HG03575 (cell line): ENCODE data around the gene HCFC2.

Experiments used
- ATAC-seq: cut with Tn5 transposase; IDR thresholded peaks from one replicate; pipeline ENCODE4 v1.9.1; 2021; ENCODE audit not compliant: unreplicated experiment, insufficient number of reproducible peaks, low FRiP score; ENCODE audit errors: extremely low read depth

Gene HCFC2

DNA sequence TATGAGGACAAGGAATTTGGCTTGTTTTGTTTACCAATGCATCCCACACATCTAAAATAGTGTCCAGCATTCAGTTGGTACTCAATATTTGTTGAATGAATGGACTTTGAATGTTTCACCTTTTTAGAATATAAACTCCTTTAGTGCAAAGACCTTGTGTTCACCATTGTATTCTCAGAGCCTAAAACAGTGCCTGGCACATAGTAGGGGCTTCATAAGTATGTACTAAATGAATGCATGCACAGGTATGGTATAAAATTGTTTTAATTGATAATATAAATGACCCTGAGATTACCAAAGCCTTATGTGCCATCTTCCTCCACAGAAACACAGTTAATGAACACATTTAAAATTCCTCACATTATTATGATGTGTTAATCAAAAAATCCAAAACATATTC is 78.7 kb downstream of the HCFC2 start:
- no peak for ATAC-seq

DNA sequence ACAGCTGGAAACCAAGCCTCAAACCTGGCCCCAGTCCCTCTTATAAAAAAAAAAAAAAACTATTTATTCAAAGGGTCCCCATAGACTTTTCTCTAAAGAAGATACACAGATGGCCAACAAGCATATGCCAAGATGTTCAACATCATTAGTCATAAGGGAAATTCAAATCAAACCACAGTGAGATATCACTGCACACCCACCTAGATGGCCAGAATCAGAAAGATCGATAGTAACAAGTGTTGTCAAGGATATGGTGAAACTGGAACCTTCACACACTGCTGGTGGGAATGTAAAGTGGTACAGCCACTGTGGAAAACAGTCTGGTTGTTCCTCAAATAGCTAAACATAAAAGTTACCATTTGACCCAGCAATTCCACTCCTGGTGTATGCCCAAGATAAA is 79.6 kb downstream of the HCFC2 start:
- ATAC-seq = no peak

DNA sequence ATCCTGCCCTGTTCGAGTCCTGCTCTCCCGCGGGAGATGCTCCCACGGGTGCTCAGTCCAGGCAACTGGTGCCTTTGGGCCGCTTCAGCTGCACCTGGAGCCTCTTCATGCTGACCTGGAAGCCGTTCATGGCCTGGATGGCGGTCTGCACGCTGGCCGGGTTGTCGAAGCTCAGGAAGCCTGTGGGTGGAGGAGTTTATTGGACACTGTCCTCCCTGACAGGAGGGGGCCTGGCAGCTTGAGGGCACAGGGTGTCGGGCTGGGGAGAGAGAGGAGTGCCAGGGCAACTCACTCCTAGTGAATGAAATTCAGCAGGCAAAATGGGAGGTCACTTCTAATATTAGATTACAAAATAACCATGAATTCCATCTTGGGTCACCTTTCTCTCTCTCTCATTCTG is 83.0 kb downstream of the HCFC2 start:
- ATAC-seq = no peak

DNA sequence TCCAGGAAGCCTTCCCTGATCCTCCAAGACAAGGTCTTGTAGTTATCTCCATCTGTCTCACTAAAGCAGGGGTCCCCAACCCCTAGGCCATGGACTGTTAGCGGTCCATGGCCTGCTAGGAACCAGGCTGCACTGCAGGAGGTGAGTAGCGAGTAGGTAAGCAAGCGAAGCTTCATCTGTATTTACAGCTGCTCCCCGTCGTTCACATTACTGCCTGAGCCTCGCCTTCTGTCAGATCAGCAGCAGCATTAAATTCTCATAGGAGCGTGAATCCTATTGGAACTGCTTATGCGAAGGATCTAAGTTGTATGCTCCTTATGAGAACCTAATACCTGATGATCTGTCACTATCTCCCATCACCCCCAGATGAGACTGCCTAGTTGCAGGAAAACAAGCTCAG is 86.1 kb downstream of the HCFC2 start:
- ATAC-seq = no peak

DNA sequence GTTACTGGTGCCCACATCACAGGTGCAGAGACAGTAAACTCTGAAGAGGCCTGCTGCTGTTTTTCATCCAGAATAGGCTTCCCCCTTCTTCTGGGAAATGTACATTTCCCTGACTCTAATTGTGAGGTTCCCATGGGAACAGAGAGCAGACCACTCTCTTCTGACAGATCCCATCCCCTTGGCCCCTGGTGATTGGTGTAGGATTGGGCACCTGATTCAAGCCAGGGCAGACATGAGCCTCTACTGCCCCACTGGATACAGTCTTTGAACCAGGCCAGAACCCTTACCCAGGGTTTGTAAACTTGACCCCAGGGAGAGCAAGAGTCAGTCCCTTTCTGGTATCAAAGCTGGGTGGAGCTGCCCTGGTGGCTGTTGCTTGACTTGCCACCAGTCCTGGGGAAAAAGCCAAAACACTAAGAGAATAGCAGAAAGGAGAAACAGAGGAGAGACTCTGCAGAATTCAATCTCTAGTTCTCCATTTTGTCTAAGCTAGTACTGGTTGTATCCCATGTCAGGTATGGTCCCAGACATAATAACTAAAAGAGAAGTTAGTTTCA is 88.4 kb downstream of the HCFC2 start:
- no peak for ATAC-seq

DNA sequence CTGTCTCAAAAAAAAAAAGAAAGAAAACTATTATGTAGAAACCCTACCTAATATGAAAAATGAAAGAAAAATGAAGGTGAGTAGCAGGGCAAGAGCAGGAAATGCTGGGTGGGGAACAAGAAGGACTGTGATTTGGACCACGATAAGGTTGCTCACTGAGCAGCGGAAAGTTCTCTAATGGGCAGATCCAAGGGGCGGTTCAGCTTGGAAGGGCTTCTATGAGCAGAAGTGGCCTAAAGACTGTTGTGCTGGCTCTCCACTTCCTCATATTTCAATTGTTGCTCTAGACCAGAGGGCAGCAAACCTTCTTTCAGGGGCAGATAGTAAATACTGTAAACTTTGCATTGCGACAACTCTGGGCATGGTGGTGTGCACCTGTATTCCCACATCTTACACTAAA is 90.0 kb downstream of the HCFC2 start:
- ATAC-seq = no peak

DNA sequence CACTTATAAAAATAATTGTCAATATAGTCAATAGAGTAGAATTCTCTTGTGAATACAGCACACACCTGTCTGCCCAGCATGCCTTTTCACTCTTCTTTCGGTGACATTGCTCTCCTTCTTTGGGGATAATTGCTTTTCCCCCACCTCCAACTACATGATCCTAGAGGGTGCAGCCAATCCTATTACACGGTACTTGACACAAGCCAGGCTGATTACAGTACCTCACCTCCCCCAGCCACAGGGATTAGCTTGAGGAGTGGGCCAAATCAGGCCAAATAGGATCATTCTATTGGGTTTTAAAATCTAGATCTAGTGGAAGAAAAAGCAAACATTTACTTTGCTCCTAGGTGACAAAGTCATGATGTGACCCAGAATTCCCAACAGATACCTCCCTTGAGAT is 90.5 kb downstream of the HCFC2 start:
- no peak for ATAC-seq
